Glutamatergic neuron (in vitro differentiated cells): ENCODE measurements around the gene ZBTB8B. TPM values are rescaled to one million over a fixed set of nuclear protein-coding genes. Genes with fewer than 3 reads are reported as not detected.
"Not testable (repeated sequence)": the region's sequence is repeated elsewhere in the genome, so short reads cannot be mapped to it uniquely, and the experiment has no call there.

Experiments
- DNase-seq: peaks from one replicate; pipeline ENCODE4 v3.0.0; 2022
- H3K27ac Mint-ChIP-seq: one replicate; pipeline ENCODE4 v1.8.0; 2020; ENCODE audit warnings: mild to moderate bottlenecking, mixed read lengths, inconsistent platforms; ENCODE audit not compliant: unreplicated experiment
- H3K27me3 Mint-ChIP-seq: one replicate; pipeline ENCODE4 v1.8.0; 2020; ENCODE audit warnings: mild to moderate bottlenecking, moderate library complexity, mixed read lengths, inconsistent platforms; ENCODE audit not compliant: unreplicated experiment
- H3K36me3 Mint-ChIP-seq: one replicate; pipeline ENCODE4 v1.8.0; 2020; ENCODE audit warnings: mild to moderate bottlenecking, mixed read lengths, inconsistent platforms; ENCODE audit not compliant: unreplicated experiment
- H3K4me1 Mint-ChIP-seq: one replicate; pipeline ENCODE4 v1.8.0; 2020; ENCODE audit warnings: mild to moderate bottlenecking, low read depth, mixed read lengths, inconsistent platforms; ENCODE audit not compliant: unreplicated experiment
- H3K4me3 Mint-ChIP-seq: one replicate; pipeline ENCODE4 v1.8.0; 2020; ENCODE audit warnings: mild to moderate bottlenecking, mixed read lengths, inconsistent platforms; ENCODE audit not compliant: unreplicated experiment
- H3K9me3 Mint-ChIP-seq: one replicate; pipeline ENCODE4 v1.8.0; 2020; ENCODE audit warnings: mild to moderate bottlenecking, moderate library complexity, mixed read lengths, inconsistent platforms; ENCODE audit not compliant: unreplicated experiment
- total RNA-seq: library from RNA; stranded (reverse); fragmentation: NEBNext Ultra II Directional; extraction: Animal tissue kit (Norgen Biotek cat#: 25700); gene quantifications from one replicate; pipeline ENCODE4 v1.2.1, GENCODE V29; 2021; ENCODE audit not compliant: unreplicated experiment
- TF ChIP-seq, protein P1 (sequence below): fragments of 200-600 bp; sonication (generic); IDR thresholded peaks from one replicate; pipeline ENCODE4 v1.5.0; 2021; ENCODE audit not compliant: partially characterized antibody, unreplicated experiment

Gene ZBTB8B
- total RNA-seq, 1 donor from 2014 or later: 0.44 TPM

DNA sequence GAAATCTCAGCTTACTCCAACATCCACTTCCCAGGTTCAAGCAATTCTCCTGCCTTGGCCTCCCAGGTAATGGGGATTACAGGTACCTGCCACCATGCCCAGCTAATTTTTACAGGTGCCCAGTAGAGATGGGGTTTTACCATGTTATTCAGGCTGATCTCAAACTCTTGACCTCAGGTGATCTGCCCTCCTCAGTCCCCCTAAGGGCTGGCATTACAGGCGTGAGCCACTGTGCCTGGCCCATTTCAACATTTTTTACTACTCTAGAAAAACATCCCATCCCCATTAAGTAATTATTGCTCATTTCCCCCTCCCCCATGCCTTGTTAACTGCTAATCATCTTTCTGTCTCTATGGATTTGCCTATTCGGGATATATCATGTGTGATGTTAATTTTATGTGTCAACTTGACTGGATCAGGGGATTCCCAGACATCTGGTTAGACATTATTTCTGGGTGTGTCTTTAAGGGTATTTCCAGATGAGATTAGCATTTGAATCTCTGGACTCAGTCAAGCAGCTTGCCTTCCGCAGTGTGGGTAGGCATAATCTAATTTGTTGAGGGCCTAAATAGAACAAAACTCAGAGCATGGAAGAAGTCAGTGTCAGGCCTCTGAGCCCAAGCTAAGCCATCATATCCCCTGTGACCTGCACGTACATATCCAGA lies 33.0 kb upstream of the ZBTB8B start:
- DNase-seq: no peak
- peaks cover 4% of the 10 kb centered on the region for H3K27me3 Mint-ChIP-seq
- no peak overlapping the region for H3K4me3 Mint-ChIP-seq
- no peak overlapping the region for H3K27ac Mint-ChIP-seq
- no peaks in the 10 kb centered on the region for H3K9me3 Mint-ChIP-seq
- TF ChIP-seq, protein P1, sequence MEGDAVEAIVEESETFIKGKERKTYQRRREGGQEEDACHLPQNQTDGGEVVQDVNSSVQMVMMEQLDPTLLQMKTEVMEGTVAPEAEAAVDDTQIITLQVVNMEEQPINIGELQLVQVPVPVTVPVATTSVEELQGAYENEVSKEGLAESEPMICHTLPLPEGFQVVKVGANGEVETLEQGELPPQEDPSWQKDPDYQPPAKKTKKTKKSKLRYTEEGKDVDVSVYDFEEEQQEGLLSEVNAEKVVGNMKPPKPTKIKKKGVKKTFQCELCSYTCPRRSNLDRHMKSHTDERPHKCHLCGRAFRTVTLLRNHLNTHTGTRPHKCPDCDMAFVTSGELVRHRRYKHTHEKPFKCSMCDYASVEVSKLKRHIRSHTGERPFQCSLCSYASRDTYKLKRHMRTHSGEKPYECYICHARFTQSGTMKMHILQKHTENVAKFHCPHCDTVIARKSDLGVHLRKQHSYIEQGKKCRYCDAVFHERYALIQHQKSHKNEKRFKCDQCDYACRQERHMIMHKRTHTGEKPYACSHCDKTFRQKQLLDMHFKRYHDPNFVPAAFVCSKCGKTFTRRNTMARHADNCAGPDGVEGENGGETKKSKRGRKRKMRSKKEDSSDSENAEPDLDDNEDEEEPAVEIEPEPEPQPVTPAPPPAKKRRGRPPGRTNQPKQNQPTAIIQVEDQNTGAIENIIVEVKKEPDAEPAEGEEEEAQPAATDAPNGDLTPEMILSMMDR: no peak
- H3K36me3 Mint-ChIP-seq: no peaks in the 10 kb centered on the region
- no peaks in the 10 kb centered on the region for H3K4me1 Mint-ChIP-seq

DNA sequence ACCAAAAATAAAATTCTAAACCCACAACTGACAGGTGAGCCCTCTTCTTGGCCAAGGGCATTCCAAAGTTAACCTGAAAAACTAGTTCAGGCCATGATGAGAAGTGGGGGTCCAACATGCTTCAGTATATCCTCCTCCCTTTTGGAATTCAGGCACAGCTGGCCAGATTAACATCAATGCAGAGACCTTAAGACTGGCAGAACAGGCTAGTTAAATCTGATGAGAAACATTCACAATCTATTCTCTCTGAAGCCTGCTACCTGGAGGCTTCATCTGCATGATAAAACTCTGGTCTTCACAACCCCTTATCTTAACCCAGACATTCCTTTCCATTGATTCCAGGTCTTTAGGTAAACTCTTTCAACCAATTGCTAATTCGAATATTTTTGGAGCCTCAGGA lies 26.7 kb upstream of the ZBTB8B start:
- Mint-ChIP-seq H3K27me3 (peaks cover 5% of the 10 kb centered on the region), H3K36me3 (peaks cover 6% of the 10 kb centered on the region), H3K9me3 (peaks cover 12% of the 10 kb centered on the region), H3K4me1 (no peaks in the 10 kb centered on the region), H3K27ac (no peak overlapping the region), H3K4me3 (no peak overlapping the region)
- TF ChIP-seq, protein P1: no peak
- no peak for DNase-seq

DNA sequence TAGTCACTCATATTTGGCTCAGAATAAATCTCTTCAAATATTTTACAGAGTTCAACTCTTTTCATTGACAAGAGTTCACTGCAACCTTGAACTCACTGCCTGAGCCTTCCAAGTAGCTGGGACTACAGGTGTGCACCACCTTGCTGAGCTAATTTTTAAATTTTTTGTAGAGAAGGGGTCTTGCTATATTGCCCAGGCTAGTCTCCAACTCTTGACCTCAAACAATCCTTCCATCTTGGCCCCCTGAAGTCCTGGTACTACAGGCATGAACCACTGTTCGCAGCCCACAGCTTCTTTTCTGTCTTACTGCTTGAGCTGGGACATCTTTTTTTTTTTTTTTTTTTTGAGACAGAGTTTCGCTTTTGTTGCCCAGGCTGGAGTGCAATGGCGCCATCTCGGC lies 26.1 kb upstream of the ZBTB8B start:
- H3K27me3 Mint-ChIP-seq, DNase-seq, H3K27ac Mint-ChIP-seq, H3K4me3 Mint-ChIP-seq, H3K4me1 Mint-ChIP-seq, H3K36me3 Mint-ChIP-seq: not testable (repeated sequence)
- H3K9me3 Mint-ChIP-seq: peaks cover 12% of the 10 kb centered on the region

DNA sequence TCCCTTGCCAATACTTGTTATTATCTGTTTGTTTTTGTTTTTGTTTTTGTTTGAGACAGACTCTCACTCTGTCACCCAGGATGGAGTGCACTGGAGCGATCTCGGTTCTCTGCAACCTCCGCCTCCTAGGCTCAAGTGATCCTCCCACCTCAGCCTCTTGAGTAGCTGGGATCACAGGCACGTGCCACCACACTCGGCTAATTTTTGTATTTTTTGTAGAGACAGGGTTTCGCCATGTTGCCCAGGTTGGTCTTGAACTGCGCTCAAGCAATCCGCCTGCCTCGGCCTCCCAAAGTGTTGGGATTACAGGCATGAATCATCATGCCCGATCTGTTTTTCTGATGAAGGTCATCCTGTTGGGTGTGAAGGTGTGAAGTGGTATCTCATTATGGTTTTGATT lies 23.4 kb upstream of the ZBTB8B start:
- H3K27me3 Mint-ChIP-seq, H3K27ac Mint-ChIP-seq, H3K4me1 Mint-ChIP-seq, DNase-seq, H3K36me3 Mint-ChIP-seq, H3K4me3 Mint-ChIP-seq: not testable (repeated sequence)
- peaks cover 12% of the 10 kb centered on the region for H3K9me3 Mint-ChIP-seq

DNA sequence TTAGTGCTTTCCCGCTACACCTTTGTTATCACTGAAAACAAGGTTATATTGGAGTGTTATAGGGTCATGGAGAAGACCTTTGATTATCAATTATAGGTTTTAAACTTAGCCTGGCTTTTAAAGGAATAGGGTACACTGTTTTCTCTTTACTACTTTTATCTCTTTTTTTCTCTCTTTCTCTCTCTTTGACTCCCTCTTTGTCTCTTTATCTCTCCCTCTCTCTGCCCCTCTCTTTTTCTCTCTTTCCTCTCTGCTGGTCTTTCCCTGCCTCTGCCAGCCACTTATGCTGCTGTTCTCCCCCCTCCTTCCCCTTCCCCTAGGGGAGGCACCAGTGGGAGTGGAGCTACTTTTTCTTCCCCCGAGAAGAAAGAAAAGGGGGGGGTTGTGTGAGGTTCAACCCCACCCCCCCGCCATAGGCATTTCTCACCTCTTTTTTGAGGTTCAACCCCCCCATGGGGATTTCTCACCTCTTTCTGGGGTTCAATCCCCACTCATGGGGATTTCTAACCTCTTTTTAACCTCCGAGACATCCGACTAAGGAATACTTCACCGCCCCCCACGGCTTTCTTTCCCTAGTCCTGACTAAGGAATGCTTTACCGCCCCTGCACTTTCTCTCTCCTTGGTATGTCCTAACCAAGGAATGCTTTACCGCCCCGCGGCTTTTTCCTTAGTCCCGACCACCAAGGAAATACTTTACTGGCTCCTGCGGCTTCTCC lies 17.2 kb upstream of the ZBTB8B start:
- no peak for DNase-seq
- TF ChIP-seq, protein P1: no peak
- peaks cover 8% of the 10 kb centered on the region for H3K9me3 Mint-ChIP-seq
- no peak overlapping the region for H3K27ac Mint-ChIP-seq
- peaks cover 6% of the 10 kb centered on the region for H3K27me3 Mint-ChIP-seq
- H3K4me1 Mint-ChIP-seq: no peaks in the 10 kb centered on the region
- peaks cover 12% of the 10 kb centered on the region for H3K36me3 Mint-ChIP-seq
- no peak overlapping the region for H3K4me3 Mint-ChIP-seq

DNA sequence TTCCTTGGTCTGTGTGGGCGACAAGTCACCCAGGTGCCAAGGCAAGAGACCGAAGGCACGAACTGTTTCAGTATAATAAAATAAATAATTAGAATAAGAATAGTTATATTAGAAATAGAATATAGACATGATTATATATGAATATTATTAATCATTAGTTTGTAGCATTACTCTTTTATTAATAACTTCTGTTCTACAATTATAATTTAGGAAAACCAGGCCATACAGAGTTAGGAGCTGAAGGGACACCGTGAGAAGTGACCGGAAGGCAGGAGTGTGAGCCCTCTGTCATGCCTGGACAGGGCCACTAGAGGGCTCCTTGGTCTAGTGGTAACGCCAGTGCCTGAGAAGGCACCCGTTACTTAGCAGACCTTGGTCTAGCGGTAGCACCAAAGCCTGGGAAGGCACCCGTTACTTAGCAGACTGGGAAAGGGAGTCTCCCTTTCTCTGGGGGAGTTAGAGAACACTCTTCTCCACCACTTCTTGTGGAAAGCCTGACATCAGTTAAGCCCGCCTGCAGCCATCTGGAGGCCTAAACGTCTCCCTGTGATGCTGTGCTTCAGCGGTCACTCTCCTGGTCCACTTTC lies 16.6 kb upstream of the ZBTB8B start:
- H3K4me3 Mint-ChIP-seq, H3K27ac Mint-ChIP-seq: not testable (repeated sequence)
- peak; percentile 74 for DNase-seq

More for the DNA sequence above, 16.6 kb upstream of the ZBTB8B start:
- TF ChIP-seq, protein P1: peak; percentile 76
- peaks cover 12% of the 10 kb centered on the region for H3K36me3 Mint-ChIP-seq
- not testable (repeated sequence) for H3K9me3 Mint-ChIP-seq, H3K27me3 Mint-ChIP-seq, H3K4me1 Mint-ChIP-seq
